ENCODE results near the gene ENOPH1. TPM values are rescaled to one million over a fixed set of nuclear protein-coding genes. Genes with fewer than 3 reads are reported as not detected.

Gene ENOPH1
- polyA plus RNA-seq, 1 donor: 44.7 TPM

- Histone ChIP-seq H3K4me3 (ENCODE audit: low read length) (no peak overlapping the region), H3K27me3 (ENCODE audit: control insufficient read depth, insufficient read depth, low read length) (no peaks in the 10 kb centered on the region), H3K4me1 (ENCODE audit: control insufficient read depth, insufficient read depth, low read length) (peaks cover 5% of the 10 kb centered on the region), H3K9me3 (ENCODE audit: control insufficient read depth, low read depth, low read length) (no peaks in the 10 kb centered on the region), H3K27ac (ENCODE audit: low read length) (no peak overlapping the region), H3K36me3 (ENCODE audit: control insufficient read depth, insufficient read depth, low read length) (peaks cover 6% of the 10 kb centered on the region)
- no CpG with 5 or more reads among the region's 5 CpGs for WGBS (ENCODE audit: insufficient coverage, low lambda C conversion rate)
- DNase-seq: no peak
Measured at GRCh38 chr4:82436130-82436529, 5.7 kb downstream of the ENOPH1 start.

DNA sequence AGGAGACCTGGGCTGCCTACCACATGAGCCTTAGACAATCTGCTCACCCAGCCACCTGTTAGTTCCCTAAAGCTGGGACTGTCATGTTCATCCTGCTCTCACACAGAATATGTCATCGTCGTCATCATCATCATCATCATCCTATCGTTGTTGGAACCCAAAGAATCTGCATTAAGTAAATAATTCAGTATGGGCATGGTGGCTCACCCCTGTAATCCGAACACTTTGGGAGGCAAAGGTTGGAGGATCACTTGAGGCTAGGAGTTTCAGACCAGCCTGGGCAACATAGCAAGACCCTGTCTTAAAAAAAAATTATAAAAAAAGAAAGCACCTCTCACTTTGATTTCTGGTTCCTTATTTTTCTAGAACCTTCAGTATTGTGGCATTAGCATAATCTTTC is 6.4 kb downstream of the ENOPH1 start:
- H3K4me1 ChIP-seq (ENCODE audit: control insufficient read depth, insufficient read depth, low read length): peaks cover 4% of the 10 kb centered on the region
- H3K4me3 ChIP-seq (ENCODE audit: low read length): no peak overlapping the region
- H3K27ac ChIP-seq (ENCODE audit: low read length): no peak overlapping the region
- H3K36me3 ChIP-seq (ENCODE audit: control insufficient read depth, insufficient read depth, low read length): peaks cover 6% of the 10 kb centered on the region
- 92% methylated on average over 2 of the region's 4 CpGs for WGBS (ENCODE audit: insufficient coverage, low lambda C conversion rate)
- no peaks in the 10 kb centered on the region for H3K27me3 ChIP-seq (ENCODE audit: control insufficient read depth, insufficient read depth, low read length)
- DNase-seq: no peak
- H3K9me3 ChIP-seq (ENCODE audit: control insufficient read depth, low read depth, low read length): no peaks in the 10 kb centered on the region

DNA sequence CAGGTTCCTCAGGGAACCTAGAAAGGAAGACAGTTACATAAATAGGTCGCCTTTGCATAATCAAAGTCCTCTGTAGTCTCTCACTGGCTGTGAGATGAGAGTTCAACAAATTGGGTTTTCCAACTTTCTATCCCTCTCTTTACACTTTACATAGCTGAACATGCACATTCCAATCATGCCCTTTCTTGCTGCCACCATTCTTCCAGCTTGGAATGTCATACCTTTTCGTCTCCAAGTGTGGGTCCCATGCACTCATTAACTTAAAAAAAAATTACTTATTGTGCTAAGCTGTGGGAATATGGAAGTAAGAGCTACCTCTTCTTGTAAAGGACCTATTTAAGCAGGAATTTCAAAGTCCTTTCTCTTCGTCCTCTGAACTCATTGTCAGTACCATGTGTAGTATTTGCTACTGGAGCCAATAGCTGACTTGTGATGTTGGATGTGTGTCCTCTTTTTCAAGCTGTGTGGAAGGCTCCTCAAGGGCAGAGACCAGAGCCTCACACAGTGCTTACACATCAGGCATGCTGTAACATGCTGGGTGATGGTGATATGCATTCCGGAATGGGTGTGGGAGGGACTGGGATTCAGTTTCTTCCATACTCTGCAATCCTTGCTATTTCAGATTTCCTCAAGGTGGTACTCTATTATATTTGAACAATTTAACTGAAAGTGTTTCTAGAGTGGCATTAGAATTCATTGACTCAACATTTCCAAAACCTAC is 7.1 kb downstream of the ENOPH1 start:
- Histone ChIP-seq H3K4me3 (ENCODE audit: low read length) (no peak overlapping the region), H3K27me3 (ENCODE audit: control insufficient read depth, insufficient read depth, low read length) (no peaks in the 10 kb centered on the region), H3K9me3 (ENCODE audit: control insufficient read depth, low read depth, low read length) (no peaks in the 10 kb centered on the region), H3K4me1 (ENCODE audit: control insufficient read depth, insufficient read depth, low read length) (no peaks in the 10 kb centered on the region), H3K36me3 (ENCODE audit: control insufficient read depth, insufficient read depth, low read length) (peaks cover 6% of the 10 kb centered on the region), H3K27ac (ENCODE audit: low read length) (no peak overlapping the region)
- DNase-seq: no peak
- whole genome bisulfite sequencing (ENCODE audit: insufficient coverage, low lambda C conversion rate): no CpG with 5 or more reads among the region's 4 CpGs

DNA sequence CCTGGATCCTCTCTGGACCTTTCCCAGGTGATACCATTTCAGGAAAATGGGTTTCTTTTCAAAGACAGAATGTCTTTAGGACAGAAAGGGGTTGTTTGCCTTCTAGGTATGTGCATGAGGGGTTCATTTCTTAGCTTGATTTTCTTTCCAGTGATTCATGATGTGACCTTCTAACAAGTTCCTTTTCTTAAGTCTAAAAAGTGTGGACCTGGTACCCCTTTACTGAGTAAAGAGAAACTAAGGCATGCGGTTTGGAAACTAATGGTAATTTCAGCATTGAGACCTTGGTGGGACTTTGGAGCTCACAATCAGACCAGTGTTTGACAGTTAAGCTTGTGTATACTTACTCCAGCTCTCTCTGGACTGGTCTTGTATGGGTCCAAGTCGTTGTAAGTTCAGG is 8.7 kb downstream of the ENOPH1 start:
- Histone ChIP-seq H3K27me3 (ENCODE audit: control insufficient read depth, insufficient read depth, low read length) (no peaks in the 10 kb centered on the region), H3K9me3 (ENCODE audit: control insufficient read depth, low read depth, low read length) (no peaks in the 10 kb centered on the region), H3K4me3 (ENCODE audit: low read length) (no peak overlapping the region), H3K36me3 (ENCODE audit: control insufficient read depth, insufficient read depth, low read length) (peaks cover 9% of the 10 kb centered on the region), H3K4me1 (ENCODE audit: control insufficient read depth, insufficient read depth, low read length) (no peaks in the 10 kb centered on the region), H3K27ac (ENCODE audit: low read length) (no peak overlapping the region)
- no CpG with 5 or more reads among the region's 2 CpGs for WGBS (ENCODE audit: insufficient coverage, low lambda C conversion rate)
- no peak for DNase-seq

- WGBS (ENCODE audit: insufficient coverage, low lambda C conversion rate): 100% methylated on average over 1 of the region's 1 CpG
Measured at GRCh38 chr4:82447886-82448285, 17.5 kb downstream of the ENOPH1 start.

GRCh38 chr4:82450966-82451755 is 20.8 kb downstream of the ENOPH1 start:
- no peaks in the 10 kb centered on the region for H3K9me3 ChIP-seq (ENCODE audit: control insufficient read depth, low read depth, low read length)
- no peak overlapping the region for H3K27ac ChIP-seq (ENCODE audit: low read length)
- DNase-seq: no peak
- no peak overlapping the region for H3K4me3 ChIP-seq (ENCODE audit: low read length)
- H3K27me3 ChIP-seq (ENCODE audit: control insufficient read depth, insufficient read depth, low read length): no peaks in the 10 kb centered on the region
- H3K36me3 ChIP-seq (ENCODE audit: control insufficient read depth, insufficient read depth, low read length): peaks cover 49% of the 10 kb centered on the region
- WGBS (ENCODE audit: insufficient coverage, low lambda C conversion rate): 71% methylated on average over 1 of the region's 13 CpGs
- H3K4me1 ChIP-seq (ENCODE audit: control insufficient read depth, insufficient read depth, low read length): no peaks in the 10 kb centered on the region

More at GRCh38 chr4:82447886-82448285, 17.5 kb downstream of the ENOPH1 start:
- H3K4me1 ChIP-seq (ENCODE audit: control insufficient read depth, insufficient read depth, low read length): no peaks in the 10 kb centered on the region
- no peak overlapping the region for H3K4me3 ChIP-seq (ENCODE audit: low read length)
- no peak for DNase-seq
- H3K27ac ChIP-seq (ENCODE audit: low read length): no peak overlapping the region
- H3K36me3 ChIP-seq (ENCODE audit: control insufficient read depth, insufficient read depth, low read length): peaks cover 38% of the 10 kb centered on the region
- no peaks in the 10 kb centered on the region for H3K27me3 ChIP-seq (ENCODE audit: control insufficient read depth, insufficient read depth, low read length)
- H3K9me3 ChIP-seq (ENCODE audit: control insufficient read depth, low read depth, low read length): no peaks in the 10 kb centered on the region

- Histone ChIP-seq H3K36me3 (ENCODE audit: control insufficient read depth, insufficient read depth, low read length) (peaks cover 52% of the 10 kb centered on the region), H3K27me3 (ENCODE audit: control insufficient read depth, insufficient read depth, low read length) (no peaks in the 10 kb centered on the region), H3K27ac (ENCODE audit: low read length) (no peak overlapping the region), H3K4me3 (ENCODE audit: low read length) (no peak overlapping the region), H3K9me3 (ENCODE audit: control insufficient read depth, low read depth, low read length) (no peaks in the 10 kb centered on the region), H3K4me1 (ENCODE audit: control insufficient read depth, insufficient read depth, low read length) (no peaks in the 10 kb centered on the region)
- no CpG with 5 or more reads among the region's 7 CpGs for WGBS (ENCODE audit: insufficient coverage, low lambda C conversion rate)
- no peak for DNase-seq
Measured at GRCh38 chr4:82452026-82452425, 21.6 kb downstream of the ENOPH1 start.

DNA sequence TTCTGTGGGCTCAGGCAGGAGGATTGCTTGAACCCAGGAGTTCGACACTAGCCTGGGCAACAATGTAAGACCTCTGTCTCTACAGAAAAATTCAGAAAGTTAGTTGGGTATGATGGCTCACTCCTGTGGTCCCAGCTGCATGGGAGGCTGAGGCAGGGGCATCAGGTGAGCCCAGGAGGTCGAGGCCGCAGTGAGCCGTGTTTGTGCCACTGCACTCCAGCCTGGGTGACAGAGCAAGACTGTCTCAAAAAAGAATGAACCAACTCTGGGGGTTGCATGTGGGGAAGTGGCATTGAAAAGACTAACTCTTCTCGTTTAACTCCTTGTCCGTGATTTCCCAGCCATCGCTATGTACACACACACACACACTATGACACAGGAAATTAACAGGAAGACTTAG is 26.9 kb downstream of the ENOPH1 start:
- Histone ChIP-seq H3K9me3 (ENCODE audit: control insufficient read depth, low read depth, low read length) (no peaks in the 10 kb centered on the region), H3K4me3 (ENCODE audit: low read length) (no peak overlapping the region), H3K27ac (ENCODE audit: low read length) (no peak overlapping the region), H3K36me3 (ENCODE audit: control insufficient read depth, insufficient read depth, low read length) (peaks cover 49% of the 10 kb centered on the region), H3K4me1 (ENCODE audit: control insufficient read depth, insufficient read depth, low read length) (no peaks in the 10 kb centered on the region), H3K27me3 (ENCODE audit: control insufficient read depth, insufficient read depth, low read length) (no peaks in the 10 kb centered on the region)
- no peak for DNase-seq
- WGBS (ENCODE audit: insufficient coverage, low lambda C conversion rate): no CpG with 5 or more reads among the region's 7 CpGs

DNA sequence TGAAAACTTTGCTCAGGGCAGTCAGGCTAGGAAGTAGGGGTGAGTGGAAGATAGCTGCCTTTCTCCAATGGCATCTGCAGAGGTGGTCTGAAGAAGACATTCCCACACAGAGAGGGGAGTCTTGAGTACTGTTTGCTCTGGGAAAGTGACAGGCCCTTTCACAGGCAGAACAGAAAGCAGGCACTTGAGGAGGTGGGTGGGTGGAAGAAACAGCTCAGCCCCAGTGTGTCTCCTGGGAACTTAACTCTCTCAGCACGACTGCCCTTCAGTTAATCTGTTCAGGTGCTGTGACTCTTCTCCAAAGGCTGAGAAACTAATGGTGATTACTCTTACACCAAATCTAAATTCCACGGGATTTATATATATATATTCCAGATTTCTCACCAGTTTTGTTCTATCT is 28.3 kb downstream of the ENOPH1 start:
- peaks cover 40% of the 10 kb centered on the region for H3K36me3 ChIP-seq (ENCODE audit: control insufficient read depth, insufficient read depth, low read length)
- WGBS (ENCODE audit: insufficient coverage, low lambda C conversion rate): 100% methylated on average over 1 of the region's 2 CpGs
- DNase-seq: no peak
- H3K27ac ChIP-seq (ENCODE audit: low read length): no peak overlapping the region
- H3K9me3 ChIP-seq (ENCODE audit: control insufficient read depth, low read depth, low read length): no peaks in the 10 kb centered on the region
- no peaks in the 10 kb centered on the region for H3K4me1 ChIP-seq (ENCODE audit: control insufficient read depth, insufficient read depth, low read length)
- H3K27me3 ChIP-seq (ENCODE audit: control insufficient read depth, insufficient read depth, low read length): no peaks in the 10 kb centered on the region
- no peak overlapping the region for H3K4me3 ChIP-seq (ENCODE audit: low read length)

DNA sequence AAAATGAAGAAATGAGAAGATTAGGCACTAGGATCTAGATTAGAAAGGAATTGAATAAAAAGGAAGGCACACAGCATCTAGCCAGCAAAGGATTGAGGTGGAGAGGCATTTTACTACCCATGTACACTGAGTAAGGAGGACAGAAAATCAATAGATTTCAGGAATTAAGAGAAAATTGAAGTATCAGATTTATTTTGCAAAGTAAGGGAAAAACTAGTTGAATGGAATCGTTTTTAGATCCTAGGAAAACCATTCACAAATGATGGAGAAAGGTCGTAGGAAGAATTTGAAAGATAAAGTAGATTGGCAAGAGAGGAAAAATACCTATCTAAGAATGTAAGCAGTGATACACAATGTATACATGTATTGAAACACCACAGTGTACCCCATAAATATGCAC is 31.3 kb downstream of the ENOPH1 start:
- DNase-seq: no peak
- Histone ChIP-seq H3K4me1 (ENCODE audit: control insufficient read depth, insufficient read depth, low read length) (no peaks in the 10 kb centered on the region), H3K27me3 (ENCODE audit: control insufficient read depth, insufficient read depth, low read length) (no peaks in the 10 kb centered on the region), H3K36me3 (ENCODE audit: control insufficient read depth, insufficient read depth, low read length) (peaks cover 32% of the 10 kb centered on the region), H3K9me3 (ENCODE audit: control insufficient read depth, low read depth, low read length) (no peaks in the 10 kb centered on the region), H3K27ac (ENCODE audit: low read length) (no peak overlapping the region), H3K4me3 (ENCODE audit: low read length) (no peak overlapping the region)
- WGBS (ENCODE audit: insufficient coverage, low lambda C conversion rate): 100% methylated on average over 2 of the region's 2 CpGs

Data from large intestine (tissue), 3 donors.